Measurements from ENCODE around the gene LRCOL1. TPM values are rescaled to one million over a fixed set of nuclear protein-coding genes. Genes with fewer than 3 reads are reported as not detected.

Gene LRCOL1
- total and polyA plus RNA-seq, 3 donors from 2014 or later, result 0.81 to 1.6 TPM; not detected in 1

- Histone ChIP-seq H3K4me3 (peak overlapping the region in 1 of 2 donors; percentile 44), H3K36me3 (ENCODE audit: low read depth, missing control alignments) (no peaks in the 10 kb centered on the region), H3K9me3 (no peaks in the 10 kb centered on the region), H3K27me3 (no peaks in the 10 kb centered on the region), H3K4me1 (no peaks in the 10 kb centered on the region), H3K27ac (no peak overlapping the region)
- intact Hi-C loops (cut with DNase I; ENCODE audit: low total_unique reads), result no loop called here
- TF ChIP-seq POLR2A (IDR thresholded peaks at IDR 0.05) (no peak), CTCF (IDR thresholded peaks at IDR 0.05) (no peak)
- DNase-seq, result no peak
- 10 to 11% methylated on average over 14 to 18 of the region's 58 CpGs for WGBS, 2 donors
These were observed 12.8 kb downstream of the LRCOL1 start for GRCh38 chr12:132597333-132598316.

GRCh38 chr12:132596016-132596415 lies 14.4 kb downstream of the LRCOL1 start:
- TF ChIP-seq POLR2A (IDR thresholded peaks at IDR 0.05) (no peak), CTCF (IDR thresholded peaks at IDR 0.05) (no peak)
- H3K36me3 ChIP-seq (ENCODE audit: low read depth, missing control alignments), result no peaks in the 10 kb centered on the region
- 46 to 81% methylated on average over 9 to 18 of the region's 18 CpGs for WGBS, 2 donors
- H3K27ac ChIP-seq, result no peak overlapping the region
- no peak for DNase-seq
- no peak overlapping the region for H3K4me3 ChIP-seq
- no peaks in the 10 kb centered on the region for H3K9me3 ChIP-seq
- intact Hi-C loops (cut with DNase I; ENCODE audit: low total_unique reads), result no loop called here
- no peaks in the 10 kb centered on the region for H3K27me3 ChIP-seq
- H3K4me1 ChIP-seq, result no peaks in the 10 kb centered on the region

- H3K4me1 ChIP-seq, result no peaks in the 10 kb centered on the region
- no peaks in the 10 kb centered on the region for H3K36me3 ChIP-seq (ENCODE audit: low read depth, missing control alignments)
- no peak overlapping the region for H3K27ac ChIP-seq
- no peak overlapping the region for H3K4me3 ChIP-seq
- intact Hi-C loops (cut with DNase I; ENCODE audit: low total_unique reads), result no loop called here
- H3K9me3 ChIP-seq, result no peaks in the 10 kb centered on the region
- TF ChIP-seq POLR2A (IDR thresholded peaks at IDR 0.05), result no peak
- TF ChIP-seq CTCF (IDR thresholded peaks at IDR 0.05), result no peak
- WGBS, 2 donors, result 76 to 83% methylated on average over 11 of the region's 11 CpGs
- no peaks in the 10 kb centered on the region for H3K27me3 ChIP-seq
- no peak for DNase-seq
These were observed 15.2 kb downstream of the LRCOL1 start for GRCh38 chr12:132595183-132595582.

GRCh38 chr12:132593938-132594358 lies 16.4 kb downstream of the LRCOL1 start:
- H3K9me3 ChIP-seq, result no peaks in the 10 kb centered on the region
- TF ChIP-seq POLR2A (IDR thresholded peaks at IDR 0.05), result no peak
- TF ChIP-seq CTCF (IDR thresholded peaks at IDR 0.05), result no peak
- DNase-seq, result peak; percentile 89
- H3K27ac ChIP-seq, result no peak overlapping the region
- H3K27me3 ChIP-seq, result no peaks in the 10 kb centered on the region
- intact Hi-C loops (cut with DNase I; ENCODE audit: low total_unique reads), result no loop called here
- H3K4me3 ChIP-seq, result no peak overlapping the region
- no peaks in the 10 kb centered on the region for H3K36me3 ChIP-seq (ENCODE audit: low read depth, missing control alignments)
- no peaks in the 10 kb centered on the region for H3K4me1 ChIP-seq
- WGBS, 2 donors, result 17 to 31% methylated on average over 11 of the region's 11 CpGs
